Activated T-helper 17 cell treated with anti-CD3 and anti-CD28 coated beads, Interleukin-2, amount 50 U/mL, for 72 hours (primary cell): ENCODE results near the gene SPATA16. TPM values are rescaled to one million over a fixed set of nuclear protein-coding genes. Genes with fewer than 3 reads are reported as not detected.
"Not testable (repeated sequence)": the region's sequence is repeated elsewhere in the genome, so short reads cannot be mapped to it uniquely, and the experiment has no call there.

Experiments
- ATAC-seq: fragments of 150-1000 bp; cut with Tn5 transposase; replicated peaks from 2 replicates; pipeline ENCODE4 v1.10.0; 2021; ENCODE audit warnings: mild to moderate bottlenecking, moderate library complexity
- H3K27ac Mint-ChIP-seq: one replicate; pipeline ENCODE4 v1.8.0; 2022; ENCODE audit warnings: mixed read lengths
- H3K27me3 Mint-ChIP-seq: one replicate; pipeline ENCODE4 v1.8.0; 2022; ENCODE audit warnings: mixed read lengths
- H3K36me3 Mint-ChIP-seq: one replicate; pipeline ENCODE4 v1.8.0; 2022; ENCODE audit warnings: low read depth, mild to moderate bottlenecking, mixed read lengths
- H3K4me1 Mint-ChIP-seq: one replicate; pipeline ENCODE4 v1.8.0; 2022; ENCODE audit warnings: mixed read lengths
- H3K4me3 Mint-ChIP-seq: one replicate; pipeline ENCODE4 v1.8.0; 2022; ENCODE audit warnings: mild to moderate bottlenecking, mixed read lengths
- H3K9me3 Mint-ChIP-seq: one replicate; pipeline ENCODE4 v1.8.0; 2022; ENCODE audit warnings: mixed read lengths
- total RNA-seq, 2 donors: library from RNA; stranded (reverse); gene quantifications; one replicate each; pipeline ENCODE4 v1.2.3, GENCODE V29; 2022

The SPATA16 gene, protein sequence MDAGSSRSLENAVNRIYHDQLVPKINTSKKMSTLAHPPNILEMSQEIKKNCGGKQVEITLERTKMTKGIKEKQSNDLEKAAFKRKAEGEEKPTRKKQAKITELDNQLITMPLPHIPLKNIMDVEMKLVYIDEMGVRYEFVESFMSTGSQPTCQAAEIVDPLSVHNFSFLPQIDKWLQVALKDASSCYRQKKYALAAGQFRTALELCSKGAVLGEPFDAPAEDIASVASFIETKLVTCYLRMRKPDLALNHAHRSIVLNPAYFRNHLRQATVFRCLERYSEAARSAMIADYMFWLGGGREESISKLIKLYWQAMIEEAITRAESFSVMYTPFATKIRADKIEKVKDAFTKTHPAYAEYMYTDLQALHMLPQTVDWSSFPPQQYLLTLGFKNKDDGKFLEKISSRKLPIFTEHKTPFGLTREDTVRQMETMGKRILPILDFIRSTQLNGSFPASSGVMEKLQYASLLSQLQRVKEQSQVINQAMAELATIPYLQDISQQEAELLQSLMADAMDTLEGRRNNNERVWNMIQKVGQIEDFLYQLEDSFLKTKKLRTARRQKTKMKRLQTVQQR
- total RNA-seq = not detected

DNA sequence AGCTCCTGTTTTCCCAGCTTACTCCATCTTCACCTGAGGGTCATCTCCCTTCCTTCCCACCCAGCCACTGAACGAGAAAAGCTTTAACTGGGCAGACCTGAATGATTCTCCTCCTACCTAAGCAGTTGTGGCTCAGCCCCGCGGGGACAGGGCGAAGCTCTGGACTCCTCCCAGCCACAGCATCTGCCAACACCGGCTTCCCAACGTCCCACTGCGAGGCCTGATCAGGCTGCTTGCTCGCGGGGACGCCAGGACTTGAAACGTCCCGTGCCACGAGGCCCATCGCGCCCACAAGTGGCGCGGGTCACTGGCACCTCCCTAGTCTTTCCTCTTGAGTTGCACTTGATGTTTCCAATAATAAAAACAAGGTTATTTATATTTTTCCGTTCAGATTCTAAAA, at the start of gene SPATA16:
SPATA16 (minus strand) TSS at position 250 of the 400 bp plus-strand sequence. CDS start 23,504 bp downstream, outside the sequence.
- ATAC-seq = no peak
- H3K9me3 Mint-ChIP-seq = no peaks in the 10 kb centered on the region
- no peaks in the 10 kb centered on the region for H3K36me3 Mint-ChIP-seq
- H3K4me1 Mint-ChIP-seq = no peaks in the 10 kb centered on the region
- H3K27ac Mint-ChIP-seq = no peak within 1 kb of the TSS
- no peak within 1 kb of the TSS for H3K4me3 Mint-ChIP-seq
- no peaks in the 10 kb centered on the region for H3K27me3 Mint-ChIP-seq

DNA sequence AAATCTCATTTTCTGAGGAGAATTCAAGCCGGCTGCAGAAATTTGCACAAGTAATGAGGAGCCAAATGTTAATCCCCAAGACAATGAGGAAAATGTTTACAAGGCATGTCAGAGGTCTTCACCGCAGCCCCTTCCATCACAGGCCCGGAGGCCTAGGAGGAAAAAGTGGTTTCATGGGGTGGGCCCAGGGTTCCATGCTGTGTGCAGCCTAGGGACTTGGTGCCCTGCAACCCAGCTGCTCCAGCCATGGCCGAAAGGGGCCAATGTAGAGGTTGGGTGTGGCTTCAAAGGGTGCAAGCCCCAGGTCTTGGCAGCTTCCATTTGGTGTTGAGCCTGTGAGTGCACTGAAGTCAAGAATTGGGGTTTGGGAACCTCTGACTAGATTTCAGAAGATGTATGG, 42.0 kb upstream of the SPATA16 start:
- not testable (repeated sequence) for H3K27me3 Mint-ChIP-seq, H3K4me3 Mint-ChIP-seq, H3K4me1 Mint-ChIP-seq, H3K36me3 Mint-ChIP-seq, H3K27ac Mint-ChIP-seq, ATAC-seq
- H3K9me3 Mint-ChIP-seq = peaks cover 18% of the 10 kb centered on the region

DNA sequence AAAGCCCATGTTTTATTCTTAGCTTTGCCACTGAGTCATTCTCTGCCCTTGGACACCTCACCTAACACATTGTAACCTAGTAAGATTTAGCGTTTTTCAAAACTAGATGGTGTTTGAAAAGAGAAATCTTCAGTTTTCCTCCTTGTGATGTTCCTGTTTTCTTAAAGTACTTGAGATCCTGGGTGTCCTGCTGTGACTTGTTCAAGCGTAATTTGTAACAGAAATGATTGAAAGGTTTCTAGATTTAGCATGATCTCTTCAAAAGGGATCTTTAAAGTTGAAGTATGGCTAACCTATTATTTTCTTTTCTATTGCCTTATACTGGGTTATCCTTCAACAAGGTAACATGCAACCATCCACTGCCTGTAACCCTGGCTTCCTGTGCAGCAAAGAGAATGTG, 32.6 kb upstream of the SPATA16 start:
- Mint-ChIP-seq H3K9me3 (peaks cover 11% of the 10 kb centered on the region), H3K4me3 (no peak overlapping the region)

DNA sequence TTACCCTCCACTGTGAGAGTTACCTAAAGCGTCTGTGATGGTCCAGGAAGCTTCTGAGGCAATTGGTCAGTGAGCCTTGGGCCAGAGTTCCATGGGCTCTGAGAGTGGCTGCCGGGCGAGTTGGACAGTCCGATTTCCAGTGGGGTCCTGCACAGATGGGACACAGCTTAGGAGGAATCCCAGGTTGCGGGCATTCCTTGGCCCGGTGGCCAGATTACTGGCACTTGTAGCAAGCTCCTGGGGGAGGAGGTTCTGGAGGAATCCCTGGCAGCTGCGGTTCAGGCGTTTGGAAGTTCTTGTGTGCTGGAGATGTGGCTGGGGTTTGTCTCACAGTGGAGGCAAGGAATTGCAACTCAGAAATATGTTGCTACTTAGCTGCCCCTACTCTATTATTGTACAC, 18.1 kb upstream of the SPATA16 start:
- not testable (repeated sequence) for ATAC-seq, H3K4me3 Mint-ChIP-seq, H3K27ac Mint-ChIP-seq, H3K4me1 Mint-ChIP-seq, H3K36me3 Mint-ChIP-seq, H3K9me3 Mint-ChIP-seq, H3K27me3 Mint-ChIP-seq

More for the DNA sequence above, 32.6 kb upstream of the SPATA16 start:
- H3K36me3 Mint-ChIP-seq = no peaks in the 10 kb centered on the region
- H3K27ac Mint-ChIP-seq = no peak overlapping the region
- no peaks in the 10 kb centered on the region for H3K4me1 Mint-ChIP-seq
- H3K27me3 Mint-ChIP-seq = no peaks in the 10 kb centered on the region
- ATAC-seq = no peak

DNA sequence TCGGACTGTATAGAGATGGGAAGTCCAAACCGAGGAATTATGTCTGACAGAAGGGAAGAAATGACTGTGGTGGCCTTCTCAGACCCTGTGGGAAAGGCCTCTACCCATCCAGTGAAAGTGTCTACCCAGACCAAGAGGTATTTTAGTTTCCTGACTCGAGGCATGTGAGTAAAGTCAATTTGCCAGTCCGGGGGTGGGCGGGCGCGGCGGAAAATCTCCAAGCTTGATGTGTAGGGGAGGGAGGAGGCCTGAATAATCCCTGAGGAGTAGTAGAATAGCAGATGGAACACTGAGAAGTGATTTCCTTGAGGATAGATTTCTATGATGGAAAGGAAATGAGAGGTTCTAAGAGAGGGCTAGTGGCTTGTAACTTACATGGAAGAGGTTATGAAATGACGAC, 15.5 kb upstream of the SPATA16 start:
- H3K9me3 Mint-ChIP-seq, H3K36me3 Mint-ChIP-seq, H3K4me1 Mint-ChIP-seq, H3K27me3 Mint-ChIP-seq, H3K27ac Mint-ChIP-seq, H3K4me3 Mint-ChIP-seq, ATAC-seq: not testable (repeated sequence)

DNA sequence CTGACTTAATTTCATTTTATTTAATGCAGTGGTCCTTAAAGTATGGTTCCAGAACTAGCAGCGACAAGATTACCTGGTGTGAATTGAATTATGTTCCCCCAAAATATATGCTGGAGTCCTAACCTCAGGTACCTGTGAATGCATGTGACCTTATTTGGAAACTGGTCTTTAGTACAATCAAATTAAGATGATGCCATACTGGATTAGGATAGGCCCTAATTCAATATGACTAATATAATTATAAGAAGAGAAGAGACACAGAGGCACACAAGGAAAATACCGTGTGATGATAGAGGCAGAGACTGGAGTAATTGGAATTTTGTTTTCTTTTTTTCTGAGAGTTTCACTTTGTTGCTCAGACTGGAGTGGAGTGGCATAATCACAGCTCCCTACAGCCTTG, 12.6 kb upstream of the SPATA16 start:
- H3K9me3 Mint-ChIP-seq = no peaks in the 10 kb centered on the region
- H3K36me3 Mint-ChIP-seq = no peaks in the 10 kb centered on the region
- no peaks in the 10 kb centered on the region for H3K27me3 Mint-ChIP-seq
- no peaks in the 10 kb centered on the region for H3K4me1 Mint-ChIP-seq
- H3K27ac Mint-ChIP-seq = no peak overlapping the region
- no peak for ATAC-seq
- no peak overlapping the region for H3K4me3 Mint-ChIP-seq

DNA sequence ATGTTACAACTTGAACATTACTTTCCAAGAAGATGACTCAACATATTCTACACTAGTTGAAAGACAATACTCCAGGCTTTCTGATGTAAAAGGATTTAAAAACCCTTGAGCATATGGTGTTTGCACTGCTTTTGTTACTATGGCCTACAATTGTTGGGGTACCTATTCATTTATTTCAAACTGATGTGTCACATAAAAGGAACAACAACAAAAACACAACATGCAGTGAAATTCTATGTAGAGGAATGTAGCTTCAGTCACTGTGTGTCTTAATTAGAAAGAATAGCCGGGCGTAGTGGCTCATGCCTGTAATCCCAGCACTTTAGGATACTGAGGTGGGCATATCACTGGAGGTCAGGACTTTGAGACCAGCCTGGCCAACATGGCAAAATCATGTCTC, 1.6 kb downstream of the SPATA16 start:
- Mint-ChIP-seq H3K4me1 (no peaks in the 10 kb centered on the region), H3K36me3 (no peaks in the 10 kb centered on the region), H3K4me3 (no peak overlapping the region), H3K27me3 (no peaks in the 10 kb centered on the region), H3K27ac (no peak overlapping the region), H3K9me3 (no peaks in the 10 kb centered on the region)
- ATAC-seq = no peak

DNA sequence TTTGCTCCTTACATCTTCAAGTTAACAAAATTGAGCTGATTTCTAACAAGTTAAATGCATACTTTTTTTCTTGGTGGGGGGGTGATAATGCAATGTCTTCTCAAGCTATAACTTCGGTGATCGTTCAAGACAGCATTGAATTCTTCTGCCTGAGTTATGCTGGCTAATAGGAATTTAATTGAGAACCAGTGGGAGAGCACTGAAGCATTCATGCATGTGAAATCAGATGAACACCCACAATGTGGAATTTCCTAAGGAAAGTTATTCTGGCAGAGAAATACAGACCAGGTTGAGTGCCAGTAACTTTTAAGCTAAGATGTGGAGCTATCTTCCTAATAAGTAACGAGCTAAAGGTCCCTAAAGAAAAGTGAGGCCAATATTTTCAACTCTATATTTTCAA, 3.0 kb downstream of the SPATA16 start:
- H3K4me3 Mint-ChIP-seq = no peak overlapping the region
- no peaks in the 10 kb centered on the region for H3K36me3 Mint-ChIP-seq
- H3K9me3 Mint-ChIP-seq = no peaks in the 10 kb centered on the region
- ATAC-seq = no peak
- H3K27ac Mint-ChIP-seq = no peak overlapping the region
- H3K27me3 Mint-ChIP-seq = no peaks in the 10 kb centered on the region
- no peaks in the 10 kb centered on the region for H3K4me1 Mint-ChIP-seq

DNA sequence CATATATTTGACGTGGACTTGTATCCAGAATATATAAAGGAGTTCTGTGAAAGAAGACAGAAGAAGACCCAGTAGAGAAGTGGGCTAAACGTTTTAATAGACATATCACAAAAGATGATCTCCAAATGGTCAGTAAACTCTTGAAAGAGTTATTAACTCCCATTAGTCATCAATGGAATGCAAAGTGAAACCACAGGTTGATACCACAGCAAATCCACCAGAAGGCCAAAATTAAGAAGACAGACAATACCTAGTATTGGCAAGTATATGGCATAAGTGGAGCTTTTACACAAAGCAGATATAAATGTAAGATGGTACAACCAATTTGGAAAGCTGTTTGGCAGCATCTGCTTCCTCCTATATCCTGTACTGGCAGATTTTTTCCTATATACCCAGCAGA, 6.0 kb downstream of the SPATA16 start:
- ATAC-seq = no peak
- Mint-ChIP-seq H3K9me3 (peaks cover 4% of the 10 kb centered on the region), H3K27me3 (no peaks in the 10 kb centered on the region), H3K27ac (no peak overlapping the region), H3K4me3 (no peak overlapping the region), H3K4me1 (no peaks in the 10 kb centered on the region), H3K36me3 (no peaks in the 10 kb centered on the region)

DNA sequence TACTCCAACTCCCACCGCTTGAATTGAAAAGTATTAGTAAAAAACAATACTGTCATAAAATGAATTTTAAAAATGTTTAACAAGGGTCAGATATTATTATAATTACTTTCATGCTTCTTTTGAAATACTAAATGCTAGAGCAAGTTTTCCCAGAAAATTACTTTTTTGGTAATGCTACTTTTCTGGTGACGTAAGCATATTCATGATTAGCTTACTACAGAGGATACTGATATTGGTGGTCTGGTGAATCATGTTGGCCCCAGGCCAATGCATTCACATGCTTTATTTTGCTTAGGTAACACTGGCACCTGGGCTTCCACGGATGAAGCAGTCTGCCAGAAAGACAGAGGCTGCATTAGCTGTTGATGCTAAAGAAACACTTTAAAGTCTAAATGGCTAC, 12.4 kb downstream of the SPATA16 start:
- no peak overlapping the region for H3K4me3 Mint-ChIP-seq

DNA sequence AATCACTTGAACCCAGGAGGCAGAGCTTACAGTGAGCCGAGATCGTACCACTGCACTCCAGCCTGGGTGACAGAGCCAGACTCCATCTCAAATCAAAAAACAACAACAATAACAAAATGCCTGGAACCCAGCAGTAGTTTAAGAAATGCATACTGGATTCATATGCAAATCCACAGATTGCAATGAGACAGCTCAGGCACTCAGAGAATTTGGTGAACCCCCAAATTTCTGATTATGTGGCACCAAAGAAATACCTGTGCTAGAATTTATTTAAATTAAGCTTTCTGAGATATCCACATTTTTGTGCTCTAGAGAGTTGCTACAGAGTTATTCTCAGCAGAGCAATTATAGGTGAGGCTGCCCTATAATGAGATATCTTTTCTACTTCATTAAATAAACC, 29.7 kb downstream of the SPATA16 start:
- Mint-ChIP-seq H3K4me3 (no peak overlapping the region), H3K4me1 (no peaks in the 10 kb centered on the region), H3K36me3 (no peaks in the 10 kb centered on the region), H3K27me3 (no peaks in the 10 kb centered on the region), H3K9me3 (no peaks in the 10 kb centered on the region), H3K27ac (no peak overlapping the region)
- ATAC-seq = no peak

More for the DNA sequence above, 12.4 kb downstream of the SPATA16 start:
- no peak overlapping the region for H3K27ac Mint-ChIP-seq
- H3K36me3 Mint-ChIP-seq = no peaks in the 10 kb centered on the region
- no peaks in the 10 kb centered on the region for H3K4me1 Mint-ChIP-seq
- H3K27me3 Mint-ChIP-seq = no peaks in the 10 kb centered on the region
- no peak for ATAC-seq
- H3K9me3 Mint-ChIP-seq = peaks cover 7% of the 10 kb centered on the region

DNA sequence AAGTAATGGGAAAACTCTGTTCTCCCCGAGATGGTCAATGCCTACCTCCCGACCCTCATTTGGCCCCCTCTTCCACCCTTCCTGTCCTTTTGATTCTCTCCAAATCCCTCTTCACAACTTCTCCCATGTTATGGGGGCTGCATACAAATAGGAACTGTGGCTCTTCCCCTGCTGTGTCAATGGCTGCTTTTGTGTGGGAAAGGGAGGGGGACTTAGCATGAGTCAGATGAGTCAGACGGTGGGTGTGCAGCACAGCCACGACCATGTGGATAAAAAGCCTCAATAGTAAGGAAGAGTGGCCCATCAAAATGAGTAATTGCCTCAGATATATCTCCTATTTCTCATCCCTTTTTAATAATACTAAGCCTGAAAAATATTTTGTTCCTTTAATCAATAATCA, 31.9 kb downstream of the SPATA16 start:
- ATAC-seq = no peak
- Mint-ChIP-seq H3K27ac (no peak overlapping the region), H3K9me3 (no peaks in the 10 kb centered on the region), H3K27me3 (no peaks in the 10 kb centered on the region), H3K4me3 (no peak overlapping the region), H3K36me3 (no peaks in the 10 kb centered on the region), H3K4me1 (no peaks in the 10 kb centered on the region)

DNA sequence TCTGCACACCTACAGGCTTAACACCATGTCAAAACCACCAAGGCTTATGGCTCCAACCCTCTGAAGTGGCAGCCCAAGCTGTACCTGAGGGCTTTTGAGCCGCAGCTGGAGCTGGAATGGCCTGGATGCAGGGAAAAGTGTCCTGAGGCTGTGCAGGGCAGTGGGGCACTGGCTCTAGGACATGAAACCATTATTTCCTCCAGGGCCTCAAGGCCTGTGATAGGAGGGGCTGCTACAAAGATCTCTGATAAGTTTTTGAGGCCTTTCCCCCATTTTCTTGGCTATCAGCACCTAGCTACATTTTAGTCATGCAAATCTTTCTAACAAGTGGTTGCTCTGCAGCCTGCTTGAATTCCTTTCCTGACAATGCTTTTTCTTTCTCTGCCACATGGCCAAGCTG, 37.6 kb downstream of the SPATA16 start:
- no peak for ATAC-seq
- H3K9me3 Mint-ChIP-seq = peaks cover 5% of the 10 kb centered on the region
- no peak overlapping the region for H3K27ac Mint-ChIP-seq

DNA sequence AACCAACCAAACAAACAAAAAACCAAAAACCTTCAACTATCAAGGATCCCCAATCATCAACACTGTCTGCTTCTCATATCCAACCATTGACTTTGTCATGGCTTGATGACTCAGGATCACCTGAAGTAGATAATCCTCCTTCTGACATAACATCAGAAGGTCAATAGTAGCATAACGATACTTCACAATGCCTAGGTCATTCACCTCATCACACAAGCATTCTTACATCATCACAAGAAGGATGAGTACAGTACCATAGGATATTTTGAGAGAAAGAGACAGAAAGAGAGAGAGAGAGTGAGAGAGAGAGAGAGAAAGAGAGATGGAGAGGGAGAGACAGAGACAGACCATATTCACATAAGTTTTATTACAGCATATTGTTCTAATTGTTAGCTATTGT, 42.1 kb downstream of the SPATA16 start:
- Mint-ChIP-seq H3K4me1 (no peaks in the 10 kb centered on the region), H3K9me3 (peaks cover 5% of the 10 kb centered on the region), H3K36me3 (no peaks in the 10 kb centered on the region), H3K4me3 (no peak overlapping the region), H3K27me3 (no peaks in the 10 kb centered on the region), H3K27ac (no peak overlapping the region)
- no peak for ATAC-seq

More for the DNA sequence above, 37.6 kb downstream of the SPATA16 start:
- H3K4me3 Mint-ChIP-seq = no peak overlapping the region
- H3K27me3 Mint-ChIP-seq = no peaks in the 10 kb centered on the region
- no peaks in the 10 kb centered on the region for H3K36me3 Mint-ChIP-seq
- no peaks in the 10 kb centered on the region for H3K4me1 Mint-ChIP-seq

DNA sequence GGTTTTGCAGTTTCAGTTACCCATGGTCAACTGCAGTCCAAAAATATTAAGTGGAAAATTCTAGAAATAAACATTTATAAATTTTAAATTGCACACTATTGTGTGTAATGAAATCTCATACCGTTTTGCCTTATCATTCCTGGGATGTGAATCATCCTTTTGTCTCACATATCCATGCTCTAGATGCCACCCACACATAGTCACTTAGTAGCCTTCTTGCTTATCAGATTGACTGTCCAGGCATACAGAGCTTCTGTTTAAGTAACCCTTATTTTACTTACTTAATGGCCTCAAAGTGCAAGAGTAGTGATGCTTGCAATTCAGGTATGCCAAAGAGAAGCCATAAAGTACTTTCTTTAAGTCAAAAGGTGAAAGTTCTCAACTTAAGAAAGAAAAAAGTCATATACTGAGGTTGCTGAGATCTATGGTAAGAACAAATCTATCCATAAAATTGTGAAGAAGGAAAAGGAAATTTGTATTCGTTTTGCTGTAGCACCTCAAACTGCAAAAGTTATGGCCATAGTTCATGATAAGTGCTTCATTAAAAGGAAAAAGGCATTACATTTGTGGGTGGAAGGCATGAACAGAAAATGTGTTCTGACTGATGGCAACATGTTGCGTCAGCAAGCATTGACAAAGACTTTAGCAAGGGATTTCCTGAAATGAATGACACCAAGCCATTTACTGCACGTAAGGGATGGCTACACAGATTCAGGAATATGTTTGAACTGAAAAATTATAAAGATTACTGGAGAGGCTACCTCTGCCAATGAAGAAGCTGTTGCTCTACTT, 43.8 kb downstream of the SPATA16 start:
- no peaks in the 10 kb centered on the region for H3K4me1 Mint-ChIP-seq
- no peak for ATAC-seq

More for the DNA sequence above, 43.8 kb downstream of the SPATA16 start:
- peaks cover 5% of the 10 kb centered on the region for H3K9me3 Mint-ChIP-seq
- H3K27ac Mint-ChIP-seq = no peak overlapping the region
- H3K36me3 Mint-ChIP-seq = no peaks in the 10 kb centered on the region
- no peaks in the 10 kb centered on the region for H3K27me3 Mint-ChIP-seq
- no peak overlapping the region for H3K4me3 Mint-ChIP-seq
